ENCODE results near the gene NRXN3. TPM values are rescaled to one million over a fixed set of nuclear protein-coding genes. Genes with fewer than 3 reads are reported as not detected.

NRXN3 gene
- total RNA-seq, 2 experiments from 2014 or later = not detected

GRCh38 chr14:79581912-79582576, 1411.9 kb downstream of the NRXN3 start:
- no peak for DNase-seq (ENCODE audit: low spot score)
- TF ChIP-seq CTCF (conservative IDR thresholded peaks at IDR 0.05; ENCODE audit: low read length) = no peak
- TF ChIP-seq EZH2phosphoT487 (IDR thresholded peaks at IDR 0.05; ENCODE audit: borderline replicate concordance, low read depth, low read length) = no peak
- ChIA-PET CTCF (ENCODE audit: unreplicated experiment) (no interaction called here), POLR2A (interaction anchor here (1.2 kb wide), 1 partner anchor 248 kb away, joined by 3 read pairs; no protein-coding TSS in a partner anchor)
- Histone ChIP-seq H4K20me1 (ENCODE audit: insufficient read depth, low read length) (no peaks in the 10 kb centered on the region), H3K4me3 (ENCODE audit: low read depth, low read length, poor library complexity, severe bottlenecking) (no peak overlapping the region), H3K9me3 (ENCODE audit: low read length) (no peaks in the 10 kb centered on the region), H3K9me2 (ENCODE audit: insufficient read depth, low read length) (no peaks in the 10 kb centered on the region), H3K36me3 (ENCODE audit: insufficient read depth, low read length) (no peaks in the 10 kb centered on the region), H2AFZ (ENCODE audit: low read length) (no peak overlapping the region), H3K79me2 (ENCODE audit: insufficient read depth, low read depth, low read length) (no peaks in the 10 kb centered on the region), H3K4me2 (ENCODE audit: low read length) (no peak overlapping the region), H3K4me1 (ENCODE audit: insufficient read depth, low read length, poor library complexity, severe bottlenecking) (no peaks in the 10 kb centered on the region), H3K27ac (ENCODE audit: low read depth, low read length, poor library complexity, severe bottlenecking) (no peak overlapping the region)
- intact Hi-C loops (cut with micrococcal nuclease; ENCODE audit: unreplicated experiment) = no loop called here
- no TSS peak for BruUV-seq (replicated peaks)

DNA sequence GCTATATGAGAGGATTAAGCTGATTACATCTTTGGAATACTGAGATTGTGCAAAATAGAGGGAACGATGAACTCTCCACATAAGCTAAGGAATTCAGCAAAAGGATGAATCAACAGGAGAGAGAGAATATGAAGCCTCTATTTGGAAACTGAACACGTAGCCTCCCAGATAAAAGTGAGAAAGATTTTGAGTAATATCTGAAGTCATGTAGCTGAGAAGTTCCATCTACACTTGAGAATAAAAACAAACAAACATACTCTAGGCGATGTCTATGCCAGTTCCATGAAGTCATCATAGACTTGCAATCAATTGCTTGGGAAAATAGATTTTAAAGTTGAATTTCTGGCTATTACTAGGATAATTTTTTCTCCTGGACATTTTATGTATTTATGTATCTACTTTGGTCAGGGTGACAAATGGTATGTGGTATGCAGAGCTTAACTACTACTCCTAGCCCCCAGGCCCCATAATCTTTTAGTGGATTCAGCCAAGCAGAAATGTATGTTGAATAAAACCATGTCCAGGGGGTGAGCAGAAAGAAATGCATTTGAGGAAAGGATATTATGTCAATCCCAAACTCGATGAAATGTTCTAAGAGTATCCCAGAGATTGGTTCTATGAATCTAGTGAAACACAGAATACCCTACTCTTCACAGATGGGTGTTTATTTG, 1413.7 kb downstream of the NRXN3 start:
- H3K27ac ChIP-seq (ENCODE audit: low read depth, low read length, poor library complexity, severe bottlenecking) = no peak overlapping the region
- H3K9me3 ChIP-seq (ENCODE audit: low read length) = no peaks in the 10 kb centered on the region
- H3K36me3 ChIP-seq (ENCODE audit: insufficient read depth, low read length) = no peaks in the 10 kb centered on the region
- no peak for TF ChIP-seq CTCF (conservative IDR thresholded peaks at IDR 0.05; ENCODE audit: low read length)
- TF ChIP-seq EZH2phosphoT487 (IDR thresholded peaks at IDR 0.05; ENCODE audit: borderline replicate concordance, low read depth, low read length) = no peak
- no peaks in the 10 kb centered on the region for H4K20me1 ChIP-seq (ENCODE audit: insufficient read depth, low read length)
- POLR2A ChIA-PET = no interaction called here
- H3K9me2 ChIP-seq (ENCODE audit: insufficient read depth, low read length) = no peaks in the 10 kb centered on the region
- intact Hi-C loops (cut with micrococcal nuclease; ENCODE audit: unreplicated experiment) = no loop called here
- H2AFZ ChIP-seq (ENCODE audit: low read length) = no peak overlapping the region
- H3K4me2 ChIP-seq (ENCODE audit: low read length) = no peak overlapping the region
- no TSS peak for BruUV-seq (replicated peaks)
- H3K79me2 ChIP-seq (ENCODE audit: insufficient read depth, low read depth, low read length) = no peaks in the 10 kb centered on the region
- CTCF ChIA-PET (ENCODE audit: unreplicated experiment) = no interaction called here
- no peak for DNase-seq (ENCODE audit: low spot score)
- no peak overlapping the region for H3K4me3 ChIP-seq (ENCODE audit: low read depth, low read length, poor library complexity, severe bottlenecking)
- H3K4me1 ChIP-seq (ENCODE audit: insufficient read depth, low read length, poor library complexity, severe bottlenecking) = no peaks in the 10 kb centered on the region

DNA sequence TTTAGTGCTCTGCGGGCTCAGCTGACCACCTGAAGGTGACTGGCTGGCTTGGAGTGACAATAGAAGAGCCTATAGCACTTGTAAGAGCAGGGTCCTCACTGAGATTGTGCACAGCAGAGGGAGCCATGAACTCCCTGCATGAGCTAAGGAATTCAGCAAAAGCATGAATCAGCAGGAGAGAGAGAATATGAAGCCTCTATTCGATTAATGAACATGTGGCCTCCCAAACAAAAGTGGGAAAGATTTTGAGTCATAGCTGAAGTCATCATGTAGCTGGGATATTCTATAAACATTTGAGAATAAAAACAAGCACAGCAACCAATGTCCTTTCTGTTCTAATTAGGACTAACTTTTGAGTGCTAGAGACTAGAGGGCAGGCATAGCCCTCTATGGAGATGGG, 1414.5 kb downstream of the NRXN3 start:
- ChIA-PET CTCF (ENCODE audit: unreplicated experiment) (no interaction called here), POLR2A (interaction anchor here (0.6 kb wide), 1 partner anchor 20 kb away, joined by 3 read pairs; no protein-coding TSS in a partner anchor)
- Histone ChIP-seq H3K79me2 (ENCODE audit: insufficient read depth, low read depth, low read length) (no peaks in the 10 kb centered on the region), H3K4me2 (ENCODE audit: low read length) (no peak overlapping the region), H3K4me1 (ENCODE audit: insufficient read depth, low read length, poor library complexity, severe bottlenecking) (no peaks in the 10 kb centered on the region), H3K36me3 (ENCODE audit: insufficient read depth, low read length) (no peaks in the 10 kb centered on the region), H3K4me3 (ENCODE audit: low read depth, low read length, poor library complexity, severe bottlenecking) (no peak overlapping the region), H2AFZ (ENCODE audit: low read length) (no peak overlapping the region), H3K9me2 (ENCODE audit: insufficient read depth, low read length) (no peaks in the 10 kb centered on the region), H3K9me3 (ENCODE audit: low read length) (no peaks in the 10 kb centered on the region), H4K20me1 (ENCODE audit: insufficient read depth, low read length) (no peaks in the 10 kb centered on the region), H3K27ac (ENCODE audit: low read depth, low read length, poor library complexity, severe bottlenecking) (no peak overlapping the region)
- intact Hi-C loops (cut with micrococcal nuclease; ENCODE audit: unreplicated experiment) = no loop called here
- no peak for TF ChIP-seq EZH2phosphoT487 (IDR thresholded peaks at IDR 0.05; ENCODE audit: borderline replicate concordance, low read depth, low read length)
- no peak for DNase-seq (ENCODE audit: low spot score)
- BruUV-seq (replicated peaks) = no TSS peak
